ENCODE measurements around the gene NEB.

NEB gene, protein sequence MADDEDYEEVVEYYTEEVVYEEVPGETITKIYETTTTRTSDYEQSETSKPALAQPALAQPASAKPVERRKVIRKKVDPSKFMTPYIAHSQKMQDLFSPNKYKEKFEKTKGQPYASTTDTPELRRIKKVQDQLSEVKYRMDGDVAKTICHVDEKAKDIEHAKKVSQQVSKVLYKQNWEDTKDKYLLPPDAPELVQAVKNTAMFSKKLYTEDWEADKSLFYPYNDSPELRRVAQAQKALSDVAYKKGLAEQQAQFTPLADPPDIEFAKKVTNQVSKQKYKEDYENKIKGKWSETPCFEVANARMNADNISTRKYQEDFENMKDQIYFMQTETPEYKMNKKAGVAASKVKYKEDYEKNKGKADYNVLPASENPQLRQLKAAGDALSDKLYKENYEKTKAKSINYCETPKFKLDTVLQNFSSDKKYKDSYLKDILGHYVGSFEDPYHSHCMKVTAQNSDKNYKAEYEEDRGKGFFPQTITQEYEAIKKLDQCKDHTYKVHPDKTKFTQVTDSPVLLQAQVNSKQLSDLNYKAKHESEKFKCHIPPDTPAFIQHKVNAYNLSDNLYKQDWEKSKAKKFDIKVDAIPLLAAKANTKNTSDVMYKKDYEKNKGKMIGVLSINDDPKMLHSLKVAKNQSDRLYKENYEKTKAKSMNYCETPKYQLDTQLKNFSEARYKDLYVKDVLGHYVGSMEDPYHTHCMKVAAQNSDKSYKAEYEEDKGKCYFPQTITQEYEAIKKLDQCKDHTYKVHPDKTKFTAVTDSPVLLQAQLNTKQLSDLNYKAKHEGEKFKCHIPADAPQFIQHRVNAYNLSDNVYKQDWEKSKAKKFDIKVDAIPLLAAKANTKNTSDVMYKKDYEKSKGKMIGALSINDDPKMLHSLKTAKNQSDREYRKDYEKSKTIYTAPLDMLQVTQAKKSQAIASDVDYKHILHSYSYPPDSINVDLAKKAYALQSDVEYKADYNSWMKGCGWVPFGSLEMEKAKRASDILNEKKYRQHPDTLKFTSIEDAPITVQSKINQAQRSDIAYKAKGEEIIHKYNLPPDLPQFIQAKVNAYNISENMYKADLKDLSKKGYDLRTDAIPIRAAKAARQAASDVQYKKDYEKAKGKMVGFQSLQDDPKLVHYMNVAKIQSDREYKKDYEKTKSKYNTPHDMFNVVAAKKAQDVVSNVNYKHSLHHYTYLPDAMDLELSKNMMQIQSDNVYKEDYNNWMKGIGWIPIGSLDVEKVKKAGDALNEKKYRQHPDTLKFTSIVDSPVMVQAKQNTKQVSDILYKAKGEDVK (N-terminal part only)

DNA sequence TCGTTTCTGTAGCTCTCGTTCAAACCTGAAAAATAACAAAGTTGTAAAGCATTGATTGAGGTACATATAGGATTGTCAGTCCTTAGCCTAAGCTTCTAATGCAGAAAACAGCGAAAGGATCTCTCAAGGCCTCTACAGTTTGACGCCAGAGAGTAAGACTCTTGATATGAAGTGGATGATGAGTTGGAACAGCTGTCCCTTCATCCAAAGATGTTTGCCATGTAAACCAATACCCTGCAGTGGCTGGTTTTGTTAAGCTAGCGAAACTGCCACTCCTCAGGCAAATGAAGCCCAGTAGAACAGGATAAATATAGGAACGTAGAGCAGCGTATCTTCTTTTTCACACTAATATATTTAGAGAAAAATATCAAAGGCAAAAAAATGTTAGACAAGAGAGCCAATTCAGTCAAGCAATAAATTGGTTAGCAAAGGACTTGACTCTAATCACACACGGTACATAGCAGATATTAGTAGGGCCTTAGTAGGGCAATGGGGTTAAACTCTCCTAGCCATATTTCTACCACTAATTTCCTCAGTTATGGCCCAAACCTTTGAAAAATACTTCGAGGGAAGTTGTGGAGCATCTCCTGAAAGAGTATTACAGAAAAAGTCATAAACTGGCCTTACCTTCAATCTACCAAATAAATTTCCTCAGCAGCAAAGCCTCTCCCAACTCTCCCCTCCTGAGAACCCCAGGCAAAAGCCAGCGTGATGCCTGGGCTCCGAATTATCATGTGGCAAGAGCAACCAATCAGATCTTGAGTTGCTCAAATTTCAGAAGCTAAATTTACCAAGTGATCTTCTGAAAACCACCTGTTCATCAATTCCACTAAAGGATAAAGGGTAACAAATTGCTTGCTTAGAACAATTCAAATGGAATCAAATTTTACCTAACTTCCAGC is at the start of gene NEB:
TSS of gene NEB (minus strand) at position 706 of the 902 bp plus-strand sequence. CDS start 1,320 bp downstream, outside the sequence.
- no peak for DNase-seq (ENCODE audit: low spot score)

DNA sequence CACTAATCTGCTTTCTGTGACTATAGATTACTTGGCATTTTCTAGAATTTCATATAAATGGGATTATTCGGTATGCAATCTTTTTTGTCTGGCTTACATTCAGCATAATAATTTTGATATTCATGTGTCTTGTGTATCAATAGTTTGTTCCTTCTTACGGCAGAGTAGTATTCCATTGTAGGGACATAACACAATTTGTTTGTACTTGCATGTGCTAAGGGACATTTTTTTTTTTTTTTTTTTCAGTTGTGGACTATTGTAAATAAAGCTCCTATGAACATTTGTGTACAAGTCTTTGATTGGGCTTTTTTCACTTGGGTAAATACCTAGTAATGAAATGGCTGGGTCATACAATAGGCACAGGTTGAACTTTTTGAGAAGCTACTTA is 48.9 kb upstream of the NEB start:
- DNase-seq (ENCODE audit: low spot score): no peak

DNA sequence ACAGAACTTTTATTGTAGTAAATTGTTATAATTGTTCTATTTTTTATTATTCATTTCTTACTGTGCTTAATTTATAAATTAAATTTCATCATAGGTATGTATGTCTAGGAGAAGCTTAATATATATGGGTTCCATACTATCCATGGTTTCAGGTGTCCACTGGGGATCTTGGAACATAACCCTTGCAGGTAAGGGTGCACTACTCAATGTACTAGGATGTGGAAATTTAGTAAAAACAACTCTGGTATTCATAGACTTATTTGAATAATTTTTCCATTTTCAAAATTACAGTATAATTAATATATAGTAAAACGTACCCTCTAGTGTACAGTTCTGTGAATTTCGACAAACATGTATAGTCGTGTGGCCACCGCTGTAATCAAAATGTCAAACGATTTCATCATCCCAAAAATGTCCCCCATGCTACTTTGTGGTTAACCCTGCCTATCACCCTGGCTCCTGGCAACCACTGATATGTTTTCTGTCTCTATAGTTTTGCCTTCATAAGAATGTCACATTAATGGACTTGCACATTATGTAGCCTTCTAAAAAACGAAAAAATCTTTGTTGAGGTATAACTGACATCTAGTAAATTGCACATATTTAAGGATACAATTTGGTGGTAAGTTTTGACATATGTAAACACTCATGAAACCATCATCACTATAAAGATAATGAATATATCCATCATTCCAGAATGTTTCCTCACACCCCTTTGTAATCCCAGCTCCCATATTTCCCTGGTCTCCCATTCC is 48.3 kb upstream of the NEB start:
- DNase-seq (ENCODE audit: low spot score): no peak

DNA sequence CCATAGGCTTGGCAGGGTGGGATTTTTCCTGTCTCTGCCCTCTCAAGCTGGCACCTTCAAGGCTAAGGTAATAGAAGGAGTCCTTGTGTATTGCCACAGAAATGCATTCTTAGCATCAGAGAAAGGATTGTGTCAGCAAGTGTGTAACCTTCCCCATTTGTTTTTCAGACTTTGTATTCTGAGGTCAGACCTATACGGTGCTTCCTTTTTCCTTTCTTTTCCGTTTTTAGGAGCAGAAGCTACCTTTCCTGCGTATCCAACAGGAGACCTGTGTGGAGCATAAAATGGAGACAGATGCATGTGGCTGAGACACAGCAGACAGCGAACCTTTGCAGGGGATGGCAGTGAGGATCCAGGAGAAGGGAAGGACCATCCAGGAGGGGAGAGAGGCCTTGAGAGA is 47.4 kb upstream of the NEB start:
- no peak for DNase-seq (ENCODE audit: low spot score)

DNA sequence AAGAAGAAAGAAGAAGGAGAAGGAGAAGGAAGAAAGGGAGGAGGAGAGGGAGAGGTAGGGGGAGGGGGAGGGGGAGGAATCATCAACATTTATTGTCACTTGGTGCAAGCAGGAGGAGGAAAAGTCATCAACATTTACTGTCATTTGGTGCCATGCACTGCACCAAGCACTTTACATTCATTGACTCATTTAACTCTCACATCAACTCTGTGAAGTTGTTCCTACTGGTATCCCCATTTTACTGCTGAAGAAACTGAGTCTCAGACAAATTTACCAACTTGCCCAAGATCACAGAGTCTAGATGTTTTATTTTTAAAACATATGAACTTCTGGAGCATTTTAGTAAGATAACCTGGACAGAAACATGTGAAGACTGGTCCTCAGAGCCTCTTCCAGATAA is 46.7 kb upstream of the NEB start:
- DNase-seq (ENCODE audit: low spot score): no peak

DNA sequence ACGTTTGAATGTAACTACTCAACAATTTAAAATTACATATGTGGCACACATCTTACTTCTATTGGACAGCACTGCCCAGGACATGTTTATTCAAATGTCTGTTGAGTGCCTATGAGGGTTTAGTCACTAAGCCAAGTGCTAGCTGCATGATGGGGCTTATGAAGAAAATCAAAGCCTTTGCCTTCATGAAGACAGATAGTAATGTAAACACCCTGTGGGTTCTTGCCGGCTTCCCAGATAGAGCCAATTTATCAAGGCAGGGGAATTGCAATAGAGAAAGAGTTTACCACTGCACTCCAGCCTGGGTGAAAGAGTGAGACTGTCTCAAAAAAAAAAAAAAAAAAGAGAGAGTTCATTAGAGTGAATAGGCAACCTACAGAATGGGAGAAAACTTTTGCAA is 43.7 kb upstream of the NEB start:
- DNase-seq (ENCODE audit: low spot score): no peak

DNA sequence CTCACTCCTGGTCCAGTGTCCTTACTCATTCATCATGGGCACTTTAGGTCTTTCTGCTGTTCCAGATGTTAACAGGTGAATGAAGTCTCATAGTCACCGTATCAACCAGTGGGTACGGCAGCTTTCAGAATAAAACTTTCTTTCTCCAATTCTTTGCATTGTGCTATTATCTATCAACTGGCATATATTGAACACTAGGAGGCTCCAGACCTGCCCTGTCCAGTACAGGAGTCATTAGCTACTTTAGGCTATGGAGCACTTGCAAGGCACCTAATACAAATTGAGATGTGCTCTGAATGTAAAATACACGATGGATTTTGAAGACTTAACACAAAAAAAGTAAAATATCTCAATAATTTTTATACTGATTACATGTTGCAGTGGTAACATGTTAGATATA is 43.2 kb upstream of the NEB start:
- DNase-seq (ENCODE audit: low spot score): no peak

DNA sequence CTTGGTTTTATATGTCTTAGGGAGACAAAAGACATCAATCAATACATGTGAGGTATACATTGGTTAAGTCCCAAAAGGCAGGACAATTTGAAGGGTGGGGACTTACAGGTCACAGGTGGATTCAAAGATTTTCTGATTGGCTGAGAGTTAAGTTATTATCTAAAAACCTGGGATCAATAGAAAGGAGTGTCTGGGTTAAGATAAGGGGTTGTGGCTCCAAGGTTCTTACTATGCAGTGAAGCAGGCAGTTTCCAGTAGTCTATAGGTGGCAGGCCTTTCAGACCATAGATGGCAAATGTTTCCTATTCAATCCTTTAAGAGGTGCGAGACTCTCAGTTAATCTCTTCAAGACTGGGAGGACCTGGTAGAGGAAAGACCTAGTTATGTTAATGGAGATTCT is 42.1 kb upstream of the NEB start:
- DNase-seq (ENCODE audit: low spot score): no peak

DNA sequence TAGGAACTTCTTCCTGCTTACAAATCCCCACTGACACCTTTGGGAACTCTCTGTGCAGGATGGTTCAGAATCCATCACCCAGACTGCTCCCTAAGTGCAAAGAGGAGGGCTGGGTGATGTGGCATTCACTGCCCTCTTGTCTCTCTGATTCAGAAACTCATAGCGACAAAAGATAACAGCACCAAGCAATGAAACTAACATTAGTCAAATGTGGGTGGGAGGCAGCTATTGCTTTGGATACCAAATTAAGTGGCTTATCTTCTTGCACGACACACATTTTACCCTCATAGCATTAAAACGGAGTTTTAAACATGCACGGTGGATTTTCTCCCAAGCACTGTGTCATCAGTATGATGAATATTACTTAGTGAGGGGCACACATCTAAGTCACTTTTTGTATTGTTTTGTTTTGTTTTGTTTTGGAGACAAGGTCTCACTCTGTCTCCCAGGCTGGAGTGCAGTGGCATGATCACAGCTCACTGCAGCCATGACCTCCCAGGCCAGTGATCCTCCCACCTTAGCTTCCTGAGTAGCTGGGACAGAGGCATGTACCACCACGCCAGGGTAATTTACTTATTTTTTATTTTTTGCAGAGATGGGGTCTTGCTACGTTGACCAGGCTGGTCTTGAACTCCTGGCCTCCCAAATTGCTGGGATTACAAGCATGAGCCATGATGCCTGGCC is 40.9 kb upstream of the NEB start:
- DNase-seq (ENCODE audit: low spot score): no peak

DNA sequence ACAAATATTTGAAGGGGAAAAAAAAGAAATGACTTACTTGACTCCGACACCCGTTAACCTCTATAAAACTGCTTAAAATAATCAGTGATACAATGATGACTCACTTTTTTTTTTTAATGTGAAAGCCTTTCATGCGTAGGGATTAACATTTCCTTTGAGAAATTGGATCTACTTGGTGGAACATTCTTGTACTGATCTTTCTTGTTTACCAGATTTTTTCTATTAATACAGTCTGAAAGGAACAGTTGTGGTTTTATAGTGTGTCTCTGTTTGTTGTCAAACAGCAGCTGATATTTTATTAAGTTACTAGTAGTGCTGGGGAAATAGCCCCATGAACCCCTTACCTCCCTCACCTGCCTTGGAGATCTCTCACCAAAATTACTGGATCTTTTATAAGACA is 40.2 kb upstream of the NEB start:
- no peak for DNase-seq (ENCODE audit: low spot score)

DNA sequence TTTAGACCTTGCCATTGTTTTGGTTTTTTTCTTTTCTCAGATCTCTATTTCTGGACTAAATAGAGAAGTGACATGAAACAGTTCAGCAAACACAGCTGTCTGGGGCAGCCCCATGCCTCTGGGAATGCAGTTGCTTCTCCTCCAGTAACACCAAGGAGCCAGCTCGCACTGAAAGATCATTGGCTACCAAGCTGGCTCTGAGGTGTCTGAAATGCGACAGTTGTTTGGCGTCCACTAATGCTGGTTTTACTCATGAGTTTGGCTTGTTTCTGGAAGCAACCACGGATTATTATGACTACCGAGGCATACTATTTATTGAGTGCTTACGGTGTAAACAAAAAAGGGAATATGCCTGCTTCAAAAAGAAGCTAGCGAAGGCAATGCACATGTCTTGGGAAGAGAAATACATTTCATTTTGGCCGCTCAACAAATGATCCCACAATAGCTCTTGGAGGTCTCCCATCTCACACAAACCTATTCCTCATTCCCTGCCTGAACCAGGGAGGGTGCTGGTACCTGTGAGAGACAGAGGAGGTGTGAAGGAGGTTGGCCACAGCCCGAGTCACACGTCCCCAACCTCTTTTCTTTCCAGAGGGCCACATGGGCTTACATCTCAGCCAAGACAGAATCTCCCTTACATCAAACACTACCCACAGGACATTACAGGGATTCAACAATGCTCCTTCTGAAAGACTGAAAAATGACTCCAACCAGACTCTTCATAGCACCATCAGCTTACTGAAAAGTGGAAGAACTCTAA is 37.5 kb upstream of the NEB start:
- peak; percentile 43 for DNase-seq (ENCODE audit: low spot score)

DNA sequence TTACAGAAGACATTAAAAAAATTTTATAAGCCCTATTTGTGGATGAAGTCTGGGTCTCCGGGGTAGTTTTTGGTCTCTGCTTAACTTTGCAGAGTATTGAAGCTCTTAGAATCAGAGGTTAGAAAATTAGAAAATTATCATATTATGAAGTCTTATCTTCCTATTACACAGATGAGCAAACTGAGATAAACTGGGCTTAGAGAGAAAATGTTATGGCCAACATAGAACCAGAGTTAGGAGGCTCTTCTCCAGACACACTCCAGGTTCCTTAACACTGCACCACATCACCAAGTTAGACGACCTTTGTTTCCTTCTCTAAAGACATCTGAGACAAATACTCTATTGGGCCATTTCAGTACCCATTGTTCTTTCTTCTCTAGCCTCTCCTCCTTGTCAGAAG is 36.7 kb upstream of the NEB start:
- DNase-seq (ENCODE audit: low spot score): no peak

DNA sequence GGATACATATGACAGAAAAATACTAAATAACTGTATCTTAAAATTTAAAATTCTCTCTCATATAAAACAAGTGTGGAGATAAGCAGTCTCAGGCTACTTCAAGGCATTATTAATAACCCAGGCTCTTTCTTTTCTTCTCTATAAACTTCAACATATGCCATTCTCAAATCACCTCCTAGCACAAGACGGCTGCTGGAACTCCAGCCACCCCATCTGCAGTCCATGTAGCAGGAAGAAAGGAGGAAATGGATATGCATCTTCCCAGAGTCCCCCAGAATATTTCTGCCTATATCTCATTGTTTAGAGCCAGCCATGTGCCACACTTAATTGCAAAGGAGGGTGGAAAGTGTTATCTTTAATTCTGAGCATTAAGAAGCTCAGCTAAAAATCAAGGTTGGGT is 35.3 kb upstream of the NEB start:
- DNase-seq (ENCODE audit: low spot score): no peak

DNA sequence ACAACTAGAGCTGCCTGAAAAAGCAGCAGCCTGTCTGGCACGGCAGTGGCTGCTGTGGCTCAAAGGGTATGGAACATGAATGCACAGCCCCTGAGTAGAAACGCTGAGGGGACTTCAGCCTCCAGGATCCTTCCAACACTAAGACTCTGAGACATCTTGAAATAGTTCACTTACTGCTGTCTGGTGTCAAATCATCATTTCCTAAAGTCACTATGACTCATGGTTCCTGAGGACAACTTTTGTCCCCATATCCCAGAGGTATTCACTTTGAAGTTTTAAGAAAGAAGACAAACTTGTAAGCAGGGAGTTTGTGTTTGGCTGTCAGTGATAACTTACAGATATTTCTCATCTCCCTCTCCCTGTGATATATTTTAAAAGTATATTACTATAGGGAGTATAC is 33.3 kb upstream of the NEB start:
- DNase-seq (ENCODE audit: low spot score): no peak

DNA sequence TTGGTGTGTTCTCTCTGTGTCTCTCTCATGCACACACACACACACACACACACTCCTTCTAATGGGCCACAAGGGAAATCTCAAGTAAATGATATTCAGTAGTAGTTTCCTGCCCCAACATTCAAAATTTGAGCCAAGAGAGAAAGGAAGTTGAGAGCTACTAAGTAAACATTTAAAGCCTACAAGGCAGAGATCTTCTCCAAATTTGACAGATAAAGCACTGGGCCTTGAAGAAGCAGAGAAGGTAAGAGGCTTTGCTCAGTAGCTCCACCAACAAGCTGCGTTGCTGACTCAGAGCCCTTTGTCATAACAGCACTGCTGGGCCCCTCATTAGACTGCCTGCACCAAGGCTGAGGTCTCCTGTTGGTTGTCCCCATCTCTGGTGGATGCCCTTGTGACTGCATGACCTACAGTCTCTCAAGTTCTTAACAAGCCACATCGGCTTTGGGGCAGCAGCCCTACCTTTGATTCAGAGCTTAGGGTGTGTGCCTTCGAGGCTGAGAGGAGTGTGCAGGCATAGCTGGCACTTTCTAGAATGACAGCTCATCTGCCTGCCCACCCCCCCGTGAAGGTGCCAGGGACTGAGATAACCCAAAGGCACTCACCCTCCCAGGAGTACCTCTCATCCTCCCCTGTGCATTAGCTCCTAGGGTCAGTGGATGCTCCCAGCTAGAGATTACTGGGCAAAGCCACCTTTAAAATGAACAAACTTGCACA is 32.3 kb upstream of the NEB start:
- DNase-seq (ENCODE audit: low spot score): no peak

DNA sequence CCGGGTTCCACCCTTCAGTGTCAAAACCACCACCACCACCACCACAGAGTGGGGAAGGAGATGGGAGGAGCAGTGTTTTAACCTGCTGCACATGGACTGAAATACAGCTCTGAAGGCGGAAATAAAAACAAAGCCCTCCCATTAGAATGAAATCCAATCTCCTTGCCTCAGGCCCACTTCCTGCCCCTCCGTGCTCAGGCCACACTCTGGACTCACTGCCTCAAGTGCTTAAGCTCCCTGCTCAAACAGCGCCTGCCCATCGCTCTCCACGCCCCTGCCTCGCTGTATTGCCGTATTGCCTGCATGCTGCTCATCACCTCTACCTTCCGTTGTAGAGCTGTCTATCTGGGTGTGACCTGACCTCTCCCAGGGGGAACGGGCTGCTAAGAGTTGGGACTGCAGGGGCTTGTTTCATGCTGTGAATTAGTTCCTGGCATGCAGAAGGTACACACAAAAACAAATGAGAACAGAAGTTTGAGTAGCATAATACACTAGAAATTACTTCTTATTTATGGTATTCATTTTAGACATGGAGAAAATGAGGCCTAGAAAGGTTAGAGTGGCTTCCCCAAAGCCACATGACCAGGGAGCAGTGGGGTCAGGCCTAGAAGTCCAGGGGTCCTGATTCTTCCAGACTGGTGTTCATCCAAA is 31.6 kb upstream of the NEB start:
- DNase-seq (ENCODE audit: low spot score): no peak

DNA sequence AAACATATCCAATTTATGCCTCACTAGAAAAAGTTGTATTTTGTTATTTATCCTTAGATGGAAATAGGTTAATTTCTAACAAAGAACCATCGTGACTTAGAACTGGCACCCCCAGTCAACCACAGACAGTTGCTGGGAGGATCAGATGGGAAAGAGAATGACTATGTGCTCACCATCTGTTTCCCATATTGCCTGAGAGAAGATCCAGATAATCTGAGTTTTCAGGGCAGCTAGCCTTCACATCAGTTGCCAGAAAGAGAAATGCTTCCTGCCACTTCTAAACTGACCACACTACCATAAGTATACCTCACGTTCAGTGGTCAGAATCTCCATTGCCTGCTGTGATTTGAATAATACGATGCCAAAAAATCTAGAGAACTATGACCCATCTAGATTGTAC is 28.4 kb upstream of the NEB start:
- DNase-seq (ENCODE audit: low spot score): peak; percentile 57

DNA sequence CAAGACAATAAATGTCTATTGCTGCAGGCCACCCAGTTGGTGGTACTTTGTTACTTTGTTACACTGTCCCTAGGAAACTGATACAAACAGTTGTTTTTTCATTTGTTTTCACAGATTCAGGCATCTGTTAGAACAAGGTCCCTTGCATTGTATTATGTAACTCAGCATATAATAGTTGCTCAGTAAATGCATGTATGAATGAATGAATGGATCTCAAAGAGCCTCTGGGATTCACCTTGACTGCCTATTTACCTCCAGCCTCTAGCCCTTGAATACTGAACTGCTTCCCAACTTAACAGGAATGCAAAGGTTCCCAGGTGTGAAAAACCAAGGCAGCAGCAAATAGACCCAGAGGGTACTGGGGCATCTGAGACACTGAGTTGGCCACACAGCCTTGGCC is 27.4 kb upstream of the NEB start:
- no peak for DNase-seq (ENCODE audit: low spot score)
